CD14-positive monocyte (primary cell): ENCODE measurements around the gene PYGB. TPM values are rescaled to one million over a fixed set of nuclear protein-coding genes. Genes with fewer than 3 reads are reported as not detected.

Experiments used
- DNase-seq, 3 donors: peaks; one replicate each; pipeline ENCODE4 v3.0.0-alpha.2; 2011 to 2022
- H2AFZ ChIP-seq: 2 replicates; pipeline ENCODE4 v1.6.0; 2012; ENCODE audit warnings: mild to moderate bottlenecking, low read depth, low read length, inconsistent platforms; ENCODE audit not compliant: insufficient read depth, poor library complexity, severe bottlenecking
- H3K27ac ChIP-seq, 2 donors: 1 replicate in 1 of 2; 2 replicates in 1 of 2; pipeline ENCODE4 v1.5.1; 2012 to 2013; ENCODE audit warnings: low read length in 2 of 2, control low read depth in 1 of 2, inconsistent platforms in 1 of 2, low read depth in 1 of 2, mild to moderate bottlenecking in 1 of 2
- H3K27me3 ChIP-seq, 2 donors: one replicate each; pipeline versions ENCODE4 v1.6.0 to v1.6.1; 2011 to 2013; ENCODE audit warnings: low read length in 2 of 2; ENCODE audit not compliant: control insufficient read depth in 2 of 2, insufficient read depth in 2 of 2
- H3K36me3 ChIP-seq, 2 donors: replicated peaks in 1 of 2; 1 replicate in 1 of 2; 2 replicates in 1 of 2; pipeline versions ENCODE4 v1.5.1 to v1.6.1; 2012 to 2013; ENCODE audit warnings: low read length in 2 of 2, control low read depth in 1 of 2, inconsistent platforms in 1 of 2, mild to moderate bottlenecking in 1 of 2; ENCODE audit not compliant: insufficient read depth in 2 of 2, control insufficient read depth in 1 of 2
- H3K4me1 ChIP-seq, 2 donors: 1 replicate in 1 of 2; 2 replicates in 1 of 2; pipeline versions ENCODE4 v1.5.1 to v1.6.1; 2012 to 2013; ENCODE audit warnings: low read length in 2 of 2, control low read depth in 1 of 2, inconsistent platforms in 1 of 2, mild to moderate bottlenecking in 1 of 2, moderate library complexity in 1 of 2; ENCODE audit not compliant: insufficient read depth in 2 of 2, control insufficient read depth in 1 of 2
- H3K4me2 ChIP-seq: replicated peaks from 2 replicates; pipeline ENCODE3; 2012; ENCODE audit warnings: low read length, moderate library complexity, mild to moderate bottlenecking; ENCODE audit not compliant: poor library complexity, severe bottlenecking; ENCODE audit errors: extremely low read depth
- H3K4me3 ChIP-seq, 3 experiments: fragments of 200-600 bp in 1 of 3; sonication (generic) in 1 of 3; replicated peaks in 1 of 3; 1 replicate in 2 of 3; 2 replicates in 1 of 3; pipeline ENCODE4 v1.5.1; 2011 to 2013; ENCODE audit warnings: low read length in 3 of 3, mild to moderate bottlenecking in 3 of 3, control low read depth in 2 of 3, low read depth in 2 of 3, inconsistent platforms in 1 of 3, moderate library complexity in 1 of 3
- H3K79me2 ChIP-seq: 2 replicates; pipeline ENCODE4 v1.6.0; 2012; ENCODE audit warnings: mild to moderate bottlenecking, control low read depth, inconsistent platforms, low read length, moderate library complexity; ENCODE audit not compliant: insufficient read depth
- H3K9ac ChIP-seq: 2 replicates; pipeline ENCODE4 v1.6.0; 2017; ENCODE audit warnings: low read length, mild to moderate bottlenecking; ENCODE audit not compliant: insufficient read depth, poor library complexity, severe bottlenecking
- H3K9me3 ChIP-seq, 2 donors: replicated peaks in 1 of 2; 1 replicate in 1 of 2; 2 replicates in 1 of 2; pipeline versions ENCODE4 v1.5.1 to v1.6.1; 2012 to 2013; ENCODE audit warnings: low read length in 2 of 2, control low read depth in 1 of 2; ENCODE audit not compliant: control insufficient read depth in 1 of 2, insufficient read depth in 1 of 2
- H4K20me1 ChIP-seq: 2 replicates; pipeline ENCODE4 v1.6.0; 2012; ENCODE audit warnings: mild to moderate bottlenecking, low read length, control low read depth, moderate library complexity; ENCODE audit not compliant: insufficient read depth
- H3K27ac Mint-ChIP-seq, 7 donors: one replicate each; pipeline ENCODE4 v1.8.0; 2020; ENCODE audit warnings: mild to moderate bottlenecking in 7 of 7, mixed read lengths in 7 of 7, moderate library complexity in 6 of 7, inconsistent platforms in 2 of 7
- H3K27me3 Mint-ChIP-seq, 3 donors: one replicate each; pipeline ENCODE4 v1.8.0; 2021 to 2022; ENCODE audit warnings: low read depth in 3 of 3, mild to moderate bottlenecking in 3 of 3, mixed read lengths in 3 of 3, moderate library complexity in 3 of 3, inconsistent platforms in 1 of 3
- H3K36me3 Mint-ChIP-seq, 2 donors: one replicate each; pipeline ENCODE4 v1.8.0; 2020; ENCODE audit warnings: mixed read lengths in 2 of 2, inconsistent platforms in 1 of 2, mild to moderate bottlenecking in 1 of 2
- H3K4me1 Mint-ChIP-seq: one replicate; pipeline ENCODE4 v1.8.0; 2020; ENCODE audit warnings: mild to moderate bottlenecking, mixed read lengths
- H3K4me3 Mint-ChIP-seq, 2 donors: one replicate each; pipeline ENCODE4 v1.8.0; 2020; ENCODE audit warnings: mild to moderate bottlenecking in 2 of 2, mixed read lengths in 2 of 2, moderate library complexity in 1 of 2
- H3K9me3 Mint-ChIP-seq, 7 donors: one replicate each; pipeline ENCODE4 v1.8.0; 2020 to 2022; ENCODE audit warnings: mixed read lengths in 7 of 7, mild to moderate bottlenecking in 6 of 7, moderate library complexity in 6 of 7, inconsistent platforms in 2 of 7
- CTCF ChIP-seq: fragments of 200-600 bp; IDR thresholded peaks from one replicate; pipeline ENCODE4 v1.8.0; 2022; ENCODE audit warnings: antibody characterized with exemption, mild to moderate bottlenecking
- WGBS: methylation state at CpG from one replicate; pipeline ENCODE4 v1.1.5; 2013; ENCODE audit warnings: missing lambda C conversion rate; ENCODE audit not compliant: insufficient coverage; 5-methylcytosine and 5-hydroxymethylcytosine counted together
- intact Hi-C, 2 donors: fragments of 100-400 bp; cut with micrococcal nuclease; formaldehyde crosslinking; loops; one replicate each; pipeline versions ENCODE4 v1.15.0 to v1.15.1; 2023
- polyA plus RNA-seq, 3 donors: library from polyadenylated mRNA; depleted of rRNA in 1 of 3; unstranded in 2 of 3; stranded (reverse) in 1 of 3; fragments of 300-500 nt in 2 of 3; fragments of >200 nt in 1 of 3; fragmentation: Illumina TruSeq in 2 of 3; gene quantifications; 1 replicate in 2 of 3; 2 replicates in 1 of 3; pipeline ENCODE4 v1.2.3, GENCODE V29; 2012 to 2021

The PYGB gene
- polyA plus RNA-seq, 3 donors = 26.6 to 33.2 (median 26.7) TPM

GRCh38 chr20:25300496-25301170 is 52.7 kb downstream of the PYGB start:
- Histone ChIP-seq H3K4me1 (no peaks in the 10 kb centered on the region), H3K36me3 (peaks cover 58 to 79% of the 10 kb centered on the region in 2 donors), H3K4me2 (no peak overlapping the region), H3K27me3 (no peaks in the 10 kb centered on the region), H3K9me3 (no peaks in the 10 kb centered on the region), H3K9ac (no peak overlapping the region), H3K79me2 (no peaks in the 10 kb centered on the region), H3K27ac (no peak overlapping the region), H4K20me1 (no peaks in the 10 kb centered on the region), H3K4me3 (no peak overlapping the region), H2AFZ (no peak overlapping the region)
- H3K36me3 Mint-ChIP-seq = peaks cover 42 to 82% of the 10 kb centered on the region in 2 donors
- no peak for TF ChIP-seq CTCF
- H3K4me1 Mint-ChIP-seq = no peaks in the 10 kb centered on the region
- no peak for DNase-seq
- H3K27ac Mint-ChIP-seq = peak overlapping the region in 2 of 7 donors; percentile 30 to 73
- H3K9me3 Mint-ChIP-seq = no peaks in the 10 kb centered on the region
- 99% methylated on average over 11 of the region's 13 CpGs for WGBS
- H3K27me3 Mint-ChIP-seq = no peaks in the 10 kb centered on the region
- no peak overlapping the region for H3K4me3 Mint-ChIP-seq
- intact Hi-C loops = loop anchor here in 1 of 2 donors (10.0 kb wide), 1 partner anchor 94 kb away; the partner anchor contains the start of gene ABHD12

- H2AFZ ChIP-seq = no peak overlapping the region
- peaks cover 50 to 74% of the 10 kb centered on the region in 2 donors for H3K36me3 ChIP-seq
- H3K9ac ChIP-seq = no peak overlapping the region
- intact Hi-C loops = loop anchor here in 1 of 2 donors (10.0 kb wide), 1 partner anchor 93 kb away; the partner anchor contains the start of gene ABHD12
- no peak overlapping the region for H3K4me2 ChIP-seq
- no peaks in the 10 kb centered on the region for H3K4me1 Mint-ChIP-seq
- no peaks in the 10 kb centered on the region for H3K27me3 Mint-ChIP-seq
- no peak for DNase-seq
- H3K27me3 ChIP-seq = no peaks in the 10 kb centered on the region
- H3K36me3 Mint-ChIP-seq = peaks cover 39 to 78% of the 10 kb centered on the region in 2 donors
- no peaks in the 10 kb centered on the region for H4K20me1 ChIP-seq
- no peaks in the 10 kb centered on the region for H3K79me2 ChIP-seq
- H3K4me3 ChIP-seq = no peak overlapping the region
- 94% methylated on average over 8 of the region's 9 CpGs for WGBS
- H3K27ac ChIP-seq = peak overlapping the region in 1 of 2 donors; percentile 3
- peak overlapping the region in 4 of 7 donors; percentile 21 to 40 (median 28) for H3K27ac Mint-ChIP-seq
- no peak overlapping the region for H3K4me3 Mint-ChIP-seq
- H3K9me3 Mint-ChIP-seq = no peaks in the 10 kb centered on the region
- H3K4me1 ChIP-seq = no peaks in the 10 kb centered on the region
- TF ChIP-seq CTCF = no peak
- no peaks in the 10 kb centered on the region for H3K9me3 ChIP-seq
These were observed 53.6 kb downstream of the PYGB start for GRCh38 chr20:25301357-25301920.
